ENCODE results near the gene NUAK1. TPM values are rescaled to one million over a fixed set of nuclear protein-coding genes. Genes with fewer than 3 reads are reported as not detected.

Gene NUAK1
- total RNA-seq, 1 experiment from 2014 or later, result 7.4 TPM

DNA sequence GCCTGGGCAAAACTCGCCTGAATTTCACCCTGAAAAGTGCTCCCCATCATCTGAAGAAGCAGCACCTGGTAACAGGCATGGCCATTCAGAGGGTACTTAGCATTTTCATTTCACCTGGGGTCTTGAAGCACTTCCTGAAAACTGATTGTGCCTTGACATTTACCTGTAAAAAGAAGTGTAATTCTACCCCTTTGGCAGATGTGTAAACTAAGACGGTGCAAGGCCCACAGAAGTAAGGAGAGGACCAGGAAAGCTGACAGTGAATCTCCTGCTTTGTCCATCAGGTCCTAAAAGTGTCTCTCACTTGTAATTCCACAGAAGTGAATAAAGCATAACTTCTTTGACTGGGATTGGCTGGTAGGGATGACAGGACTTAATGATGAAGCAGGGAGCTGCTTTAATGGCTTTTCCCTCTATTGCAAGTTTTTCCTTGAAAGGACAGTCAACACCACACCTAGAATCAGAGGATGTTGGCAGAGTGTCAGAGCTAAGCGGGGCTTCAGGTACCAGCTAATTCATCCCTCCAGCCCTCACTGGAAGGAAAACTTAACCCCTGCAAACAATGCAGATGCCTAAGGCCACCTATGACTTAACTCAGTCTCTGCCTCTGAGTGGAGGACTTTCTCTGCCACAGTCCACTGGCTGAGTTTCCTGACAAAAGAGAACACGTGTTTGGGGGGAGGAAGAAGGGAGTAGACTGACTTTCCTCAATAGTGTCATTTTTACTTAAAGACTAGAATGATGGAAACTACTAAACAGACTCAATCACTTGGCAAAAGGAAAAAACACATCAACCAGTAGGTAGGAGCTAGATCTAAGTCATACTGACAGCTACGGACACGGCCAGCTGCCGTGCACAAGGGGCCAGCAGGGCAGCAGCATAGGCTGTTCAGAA lies 74.7 kb downstream of the NUAK1 start:
- H3K4me3 ChIP-seq (replicated peaks in 1 of 2; ENCODE audit: low read depth in 1 of 2, low read length in 2 of 2), result no peak overlapping the region
- H3K36me3 ChIP-seq (ENCODE audit: control insufficient read depth in 1 of 2, insufficient read depth in 2 of 2, low read length in 2 of 2), result no peaks in the 10 kb centered on the region; a peak in 1 of 4 replicates
- RAD21 ChIA-PET (ENCODE audit: low non-redundant PET in 1 of 2, low total read pairs in 2 of 2, uncharacterized antibody in 2 of 2, unreplicated experiment in 2 of 2), result no interaction called here
- ATAC-seq (no peak), DNase-seq (ENCODE audit: low read depth, low spot score) (no peak)
- no peaks in the 10 kb centered on the region for H3K79me2 ChIP-seq (ENCODE audit: insufficient read depth, low read length)
- H4K20me1 ChIP-seq (ENCODE audit: insufficient read depth), result no peaks in the 10 kb centered on the region
- no peak for TF ChIP-seq CBX3 (IDR thresholded peaks at IDR 0.05; ENCODE audit: low read depth)
- no peak for TF ChIP-seq POLR2A (IDR thresholded peaks at IDR 0.05; ENCODE audit: borderline replicate concordance, extremely low read depth, insufficient read depth, insufficient read length)
- TF ChIP-seq, protein P1, sequence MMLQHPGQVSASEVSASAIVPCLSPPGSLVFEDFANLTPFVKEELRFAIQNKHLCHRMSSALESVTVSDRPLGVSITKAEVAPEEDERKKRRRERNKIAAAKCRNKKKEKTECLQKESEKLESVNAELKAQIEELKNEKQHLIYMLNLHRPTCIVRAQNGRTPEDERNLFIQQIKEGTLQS (IDR thresholded peaks at IDR 0.05), result no peak
- TF ChIP-seq ZFX (IDR thresholded peaks at IDR 0.05), result no peak
- TF ChIP-seq SIN3A (IDR thresholded peaks at IDR 0.05; ENCODE audit: low read depth), result no peak
- no peak for TF ChIP-seq FOSL1 (IDR thresholded peaks at IDR 0.05; ENCODE audit: low read depth)
- no peak for TF ChIP-seq EGR1 (IDR thresholded peaks at IDR 0.05; ENCODE audit: low read depth)
- TF ChIP-seq CEBPB (IDR thresholded peaks at IDR 0.05; ENCODE audit: low read depth), result no peak
- TF ChIP-seq YY1 (IDR thresholded peaks at IDR 0.05; ENCODE audit: extremely low read depth, insufficient replicate concordance, low read depth, low read length), result no peak
- TF ChIP-seq ZNF274 (IDR thresholded peaks at IDR 0.05; ENCODE audit: low read depth, low read length), result no peak
- TF ChIP-seq TCF7L2 (IDR thresholded peaks at IDR 0.05; ENCODE audit: borderline replicate concordance, extremely low read depth, insufficient read depth, insufficient read length), result no peak
- TF ChIP-seq POLR2AphosphoS5 (IDR thresholded peaks at IDR 0.05; ENCODE audit: low read depth, low read length), result no peak
- CTCF ChIA-PET, result no interaction called here
- H3K9ac ChIP-seq (ENCODE audit: low read length), result no peak overlapping the region
- no TSS peak for BruUV-seq (replicated peaks)
- H3K9me3 ChIP-seq (ENCODE audit: control insufficient read depth in 1 of 2, insufficient read depth in 1 of 2, low read depth in 1 of 2, low read length in 2 of 2), result no peaks in the 10 kb centered on the region
- intact Hi-C loops (cut with micrococcal nuclease), result no loop called here
- POLR2A ChIA-PET, result no interaction called here
- H3K9me2 ChIP-seq (ENCODE audit: insufficient read depth), result no peaks in the 10 kb centered on the region
- no peak overlapping the region for H3K4me2 ChIP-seq (ENCODE audit: low read length)
- no peak overlapping the region for H3K27ac ChIP-seq (ENCODE audit: low read depth, low read length)
- no peak overlapping the region for H2AFZ ChIP-seq (ENCODE audit: low read depth, low read length, poor library complexity, severe bottlenecking)
- H3K4me1 ChIP-seq (ENCODE audit: control insufficient read depth in 1 of 2, insufficient read depth in 2 of 2, low read length in 2 of 2), result no peaks in the 10 kb centered on the region
- H3K27me3 ChIP-seq (ENCODE audit: insufficient read depth, low read length), result no peaks in the 10 kb centered on the region

All from HCT116 (cell line).